Measurements from ENCODE around the gene LDLRAP1.

The LDLRAP1 gene

GRCh38 chr1:25616095-25616986, 72.9 kb downstream of the LDLRAP1 start, which contains the start of gene MAN1C1:
Gene MAN1C1, plus strand, starts transcription at chr1:25616791. Its CDS starts 1,007 bp downstream, at chr1:25617798.
- H3K27me3 ChIP-seq (replicated peaks; ENCODE audit: control insufficient read depth, insufficient read depth, low read length), result no peaks in the 10 kb centered on the region; the same call in none of the 2 replicates
- DNase-seq (ENCODE audit: extremely low read depth, insufficient read length), result peak; percentile 85
- TF ChIP-seq CTCF (IDR thresholded peaks at IDR 0.05; ENCODE audit: insufficient read depth, low read length, poor library complexity, severe bottlenecking), result peak; percentile 39

GRCh38 chr1:25616987-25617624, 73.7 kb downstream of the LDLRAP1 start:
- Histone ChIP-seq H3K36me3 (ENCODE audit: control insufficient read depth, insufficient read depth, low read length) (no peaks in the 10 kb centered on the region), H3K27me3 (replicated peaks; ENCODE audit: control insufficient read depth, insufficient read depth, low read length) (no peaks in the 10 kb centered on the region; the same call in none of the 2 replicates), H3K4me3 (replicated peaks; ENCODE audit: low read depth, low read length) (peak overlapping the region; percentile 57)
- no peak for TF ChIP-seq CTCF (IDR thresholded peaks at IDR 0.05; ENCODE audit: insufficient read depth, low read length, poor library complexity, severe bottlenecking)
- peak; percentile 26 for DNase-seq (ENCODE audit: extremely low read depth, insufficient read length)

More at GRCh38 chr1:25616095-25616986, 72.9 kb downstream of the LDLRAP1 start, which contains the start of gene MAN1C1:
- H3K4me3 ChIP-seq (replicated peaks; ENCODE audit: low read depth, low read length), result peak within 1 kb of the TSS; percentile 57
- no peaks in the 10 kb centered on the region for H3K36me3 ChIP-seq (ENCODE audit: control insufficient read depth, insufficient read depth, low read length)

- H3K4me3 ChIP-seq (replicated peaks; ENCODE audit: low read depth, low read length), result peak overlapping the region; percentile 40
- no peaks in the 10 kb centered on the region for H3K36me3 ChIP-seq (ENCODE audit: control insufficient read depth, insufficient read depth, low read length)
- no peak for TF ChIP-seq CTCF (IDR thresholded peaks at IDR 0.05; ENCODE audit: insufficient read depth, low read length, poor library complexity, severe bottlenecking)
- no peak for DNase-seq (ENCODE audit: extremely low read depth, insufficient read length)
- no peaks in the 10 kb centered on the region; the same call in 1 of the 2 replicates for H3K27me3 ChIP-seq (replicated peaks; ENCODE audit: control insufficient read depth, insufficient read depth, low read length)
Observed at GRCh38 chr1:25617625-25618432, 74.4 kb downstream of the LDLRAP1 start.

- no peak for DNase-seq (ENCODE audit: extremely low read depth, insufficient read length)
- Histone ChIP-seq H3K36me3 (ENCODE audit: control insufficient read depth, insufficient read depth, low read length) (no peaks in the 10 kb centered on the region), H3K27me3 (replicated peaks; ENCODE audit: control insufficient read depth, insufficient read depth, low read length) (no peaks in the 10 kb centered on the region; the same call in 1 of the 2 replicates), H3K4me3 (replicated peaks; ENCODE audit: low read depth, low read length) (no peak overlapping the region)
- no peak for TF ChIP-seq CTCF (IDR thresholded peaks at IDR 0.05; ENCODE audit: insufficient read depth, low read length, poor library complexity, severe bottlenecking)
Observed at GRCh38 chr1:25618433-25618808, 75.0 kb downstream of the LDLRAP1 start.
